Esophagus muscularis mucosa (tissue), 4 donors: Measurements from ENCODE around the gene DISC1. TPM values are rescaled to one million over a fixed set of nuclear protein-coding genes. Genes with fewer than 3 reads are reported as not detected.

Experiments used
- DNase-seq: peaks from one replicate; pipeline ENCODE4 v3.0.0-alpha.2; 2017; ENCODE audit errors: extremely low spot score
- H3K27ac ChIP-seq, 4 donors: fragments of 200-600 bp; sonication (generic); replicated peaks in 1 of 4; 1 replicate in 3 of 4; 2 replicates in 1 of 4; pipeline ENCODE4 v1.5.1; 2016 to 2019; ENCODE audit warnings: mild to moderate bottlenecking in 1 of 4
- H3K27me3 ChIP-seq, 4 donors: fragments of 200-600 bp; sonication (generic); one replicate each; pipeline versions ENCODE4 v1.5.1 to v1.6.0; 2016 to 2019
- H3K36me3 ChIP-seq, 4 donors: fragments of 200-600 bp; sonication (generic); one replicate each; pipeline ENCODE4 v1.5.1; 2016 to 2019
- H3K4me1 ChIP-seq, 4 donors: fragments of 200-600 bp; sonication (generic); one replicate each; pipeline ENCODE4 v1.5.1; 2016 to 2019
- H3K4me3 ChIP-seq, 4 donors: fragments of 200-600 bp; sonication (generic); 1 replicate in 2 of 4; 2 replicates in 2 of 4; pipeline ENCODE4 v1.5.1; 2016 to 2019; ENCODE audit warnings: mild to moderate bottlenecking in 4 of 4, moderate library complexity in 1 of 4
- H3K9me3 ChIP-seq, 4 donors: fragments of 200-600 bp; sonication (generic); 1 replicate in 3 of 4; 2 replicates in 1 of 4; pipeline ENCODE4 v1.5.1; 2016 to 2019
- EP300 ChIP-seq: sonication (generic); formaldehyde crosslinking; IDR thresholded peaks from one replicate; pipeline ENCODE4 v1.6.1; 2017; ENCODE audit warnings: antibody characterized with exemption
- POLR2A ChIP-seq: fragments of 450-650 bp; IDR thresholded peaks from one replicate; pipeline ENCODE4 v1.6.1; 2017; ENCODE audit warnings: antibody characterized with exemption, moderate library complexity, mild to moderate bottlenecking, low read depth
- POLR2AphosphoS5 ChIP-seq, 2 donors: sonication (generic); formaldehyde crosslinking; IDR thresholded peaks; one replicate each; pipeline ENCODE4 v1.6.1; 2017; ENCODE audit warnings: antibody characterized with exemption in 2 of 2
- WGBS: methylation state at CpG from one replicate; pipeline ENCODE4 v1.1.5; 2018; 5-methylcytosine and 5-hydroxymethylcytosine counted together
- intact Hi-C: fragments of 100-400 bp; cut with DNase I; formaldehyde crosslinking; loops from one replicate; pipeline ENCODE4 v1.15.1; 2023
- total RNA-seq, 4 donors: library from RNA; depleted of rRNA; stranded (reverse); fragments of >200 nt; gene quantifications; one replicate each; pipeline versions ENCODE4 v1.1.0 to v1.2.1, GENCODE V29; 2016
- TF ChIP-seq, protein P1 (sequence below), 3 experiments: fragments of 200-600 bp in 2 of 3; fragments of 450-650 bp in 1 of 3; sonication (generic) in 2 of 3; IDR thresholded peaks; one replicate each; pipeline ENCODE4 v1.5.1; 2017 to 2019; ENCODE audit warnings: antibody characterized with exemption in 3 of 3, mild to moderate bottlenecking in 2 of 3, moderate library complexity in 1 of 3

DISC1 gene
- 1 to 10 TPM; 5.3 to 6.6 (median 6.2) TPM for total RNA-seq

DNA sequence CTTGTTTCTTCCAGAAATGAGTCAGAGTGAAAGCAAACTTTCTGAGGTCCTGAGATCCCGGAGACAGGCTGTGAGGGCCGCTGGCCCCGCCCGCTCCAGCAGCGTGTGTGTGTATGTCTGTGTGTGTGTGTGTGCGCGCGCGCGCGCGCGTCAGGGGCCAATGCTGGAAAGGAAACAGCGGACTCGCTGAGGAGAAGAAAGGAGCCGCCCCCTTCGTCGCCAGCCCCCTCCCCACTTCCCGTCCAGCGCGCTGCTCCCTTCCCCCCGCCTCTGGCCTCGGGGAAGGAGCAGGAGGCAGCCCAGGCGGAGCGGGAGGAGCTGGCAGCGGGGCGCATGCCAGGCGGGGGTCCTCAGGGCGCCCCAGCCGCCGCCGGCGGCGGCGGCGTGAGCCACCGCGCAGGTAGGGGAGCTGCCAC lies at the start of gene DISC1:
DISC1 (plus strand) TSS at position 256 of the 416 bp plus-strand sequence; CDS start at position 334, 78 bp downstream.
- 0% methylated on average over 19 of the region's 38 CpGs for WGBS
- TF ChIP-seq POLR2AphosphoS5 (IDR thresholded peaks at IDR 0.05) (peak; percentile 42 to 51), POLR2A (peak; percentile 5)
- TF ChIP-seq, protein P1, sequence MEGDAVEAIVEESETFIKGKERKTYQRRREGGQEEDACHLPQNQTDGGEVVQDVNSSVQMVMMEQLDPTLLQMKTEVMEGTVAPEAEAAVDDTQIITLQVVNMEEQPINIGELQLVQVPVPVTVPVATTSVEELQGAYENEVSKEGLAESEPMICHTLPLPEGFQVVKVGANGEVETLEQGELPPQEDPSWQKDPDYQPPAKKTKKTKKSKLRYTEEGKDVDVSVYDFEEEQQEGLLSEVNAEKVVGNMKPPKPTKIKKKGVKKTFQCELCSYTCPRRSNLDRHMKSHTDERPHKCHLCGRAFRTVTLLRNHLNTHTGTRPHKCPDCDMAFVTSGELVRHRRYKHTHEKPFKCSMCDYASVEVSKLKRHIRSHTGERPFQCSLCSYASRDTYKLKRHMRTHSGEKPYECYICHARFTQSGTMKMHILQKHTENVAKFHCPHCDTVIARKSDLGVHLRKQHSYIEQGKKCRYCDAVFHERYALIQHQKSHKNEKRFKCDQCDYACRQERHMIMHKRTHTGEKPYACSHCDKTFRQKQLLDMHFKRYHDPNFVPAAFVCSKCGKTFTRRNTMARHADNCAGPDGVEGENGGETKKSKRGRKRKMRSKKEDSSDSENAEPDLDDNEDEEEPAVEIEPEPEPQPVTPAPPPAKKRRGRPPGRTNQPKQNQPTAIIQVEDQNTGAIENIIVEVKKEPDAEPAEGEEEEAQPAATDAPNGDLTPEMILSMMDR (IDR thresholded peaks at IDR 0.05) = no peak
- H3K27me3 ChIP-seq = peaks cover 0 to 21% (median 8%) of the 10 kb centered on the region in 4 donors
- intact Hi-C loops = no loop called here
- peak; percentile 97 for DNase-seq
- peak within 1 kb of the TSS; percentile 79 to 90 (median 88) for H3K27ac ChIP-seq
- H3K9me3 ChIP-seq = no peaks in the 10 kb centered on the region
- H3K4me3 ChIP-seq = peak within 1 kb of the TSS; percentile 69 to 79 (median 74)
- H3K36me3 ChIP-seq = no peaks in the 10 kb centered on the region
- peaks cover 24 to 36% (median 32%) of the 10 kb centered on the region in 4 donors for H3K4me1 ChIP-seq

DNA sequence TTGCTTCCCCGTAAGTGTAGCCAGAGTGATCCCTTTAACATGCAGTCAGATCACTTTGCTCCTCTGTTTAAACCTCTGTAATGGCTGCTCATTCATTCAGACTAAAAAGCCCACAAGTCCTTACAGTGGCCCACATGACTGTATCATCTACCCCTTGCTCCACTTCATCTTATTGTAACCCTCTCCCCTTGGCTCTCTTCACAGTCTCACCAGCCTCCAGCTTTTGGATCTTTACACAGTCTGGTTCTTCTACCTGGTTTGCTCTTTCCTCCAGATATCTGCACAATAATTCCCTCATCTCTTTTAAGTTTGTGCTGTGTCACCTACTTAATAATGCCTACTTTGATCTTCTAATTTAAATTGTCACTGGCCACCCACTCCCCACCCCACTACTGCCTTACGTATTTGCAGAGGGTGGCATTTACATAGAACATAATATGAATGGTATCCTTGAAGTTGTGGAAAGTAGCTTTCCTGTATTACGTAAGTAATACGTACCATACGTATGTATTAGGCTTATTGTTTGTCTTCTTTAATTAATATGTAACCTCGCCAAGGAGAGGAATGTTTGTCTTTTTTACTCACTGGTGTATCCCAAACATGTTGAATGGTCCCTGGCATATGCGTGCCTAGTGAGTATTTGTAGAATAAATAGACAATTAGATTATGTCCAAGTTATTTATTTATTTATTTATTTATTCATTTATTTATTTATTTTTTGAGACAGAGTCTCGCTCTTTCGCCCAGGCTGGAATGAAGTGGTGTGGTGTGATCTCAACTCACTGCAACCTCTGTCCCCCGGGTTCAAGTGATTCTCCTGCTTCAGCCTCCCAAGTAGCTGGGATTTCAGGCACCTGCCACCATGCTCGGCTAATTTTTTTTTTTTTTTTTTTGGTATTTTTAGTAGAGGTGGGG lies 49.5 kb upstream of the DISC1 start:
- Histone ChIP-seq H3K27ac (no peak overlapping the region), H3K27me3 (no peaks in the 10 kb centered on the region), H3K9me3 (no peaks in the 10 kb centered on the region), H3K4me3 (no peak overlapping the region), H3K36me3 (no peaks in the 10 kb centered on the region), H3K4me1 (no peaks in the 10 kb centered on the region)
- TF ChIP-seq POLR2A = no peak
- TF ChIP-seq, protein P1 (IDR thresholded peaks at IDR 0.05) = no peak
- TF ChIP-seq POLR2AphosphoS5 (IDR thresholded peaks at IDR 0.05) = no peak
- TF ChIP-seq EP300 = no peak
- intact Hi-C loops = no loop called here
- 87% methylated on average over 11 of the region's 11 CpGs for WGBS
- no peak for DNase-seq

DNA sequence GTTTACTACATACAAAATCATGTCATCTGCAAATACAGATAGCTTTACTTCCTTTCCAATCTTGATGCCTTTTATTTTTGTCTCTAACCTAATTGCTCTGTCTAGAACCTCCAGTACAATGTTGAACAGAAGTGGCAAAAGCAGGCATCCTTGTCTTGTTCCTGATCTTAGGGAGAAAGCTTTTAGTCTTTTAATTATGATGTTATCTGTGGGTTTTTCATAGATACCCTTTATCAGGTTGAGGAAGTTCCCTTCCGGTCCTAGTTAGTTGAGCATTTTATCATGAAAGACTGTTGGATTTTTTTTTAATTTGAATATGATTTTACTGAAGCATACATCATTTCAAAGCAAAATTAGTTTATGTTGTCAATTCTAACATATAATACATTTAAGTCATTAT lies 45.7 kb upstream of the DISC1 start:
- Histone ChIP-seq H3K27ac (no peak overlapping the region), H3K9me3 (no peaks in the 10 kb centered on the region), H3K36me3 (no peaks in the 10 kb centered on the region), H3K4me1 (no peaks in the 10 kb centered on the region), H3K4me3 (no peak overlapping the region), H3K27me3 (no peaks in the 10 kb centered on the region)
- no peak for TF ChIP-seq POLR2AphosphoS5 (IDR thresholded peaks at IDR 0.05)
- no peak for TF ChIP-seq POLR2A
- no peak for TF ChIP-seq EP300
- TF ChIP-seq, protein P1 (IDR thresholded peaks at IDR 0.05) = no peak
- intact Hi-C loops = no loop called here
- 78% methylated on average over 1 of the region's 1 CpG for WGBS
- DNase-seq = no peak

GRCh38 chr1:231581859-231582258 lies 44.7 kb upstream of the DISC1 start:
- no peaks in the 10 kb centered on the region for H3K4me1 ChIP-seq
- H3K27ac ChIP-seq = no peak overlapping the region
- no peak for DNase-seq
- no peak overlapping the region for H3K4me3 ChIP-seq
- H3K9me3 ChIP-seq = no peaks in the 10 kb centered on the region
- H3K36me3 ChIP-seq = no peaks in the 10 kb centered on the region
- WGBS = 83% methylated on average over 2 of the region's 2 CpGs
- intact Hi-C loops = no loop called here
- TF ChIP-seq EP300 = no peak
- TF ChIP-seq, protein P1 (IDR thresholded peaks at IDR 0.05) = no peak
- TF ChIP-seq POLR2A = no peak
- TF ChIP-seq POLR2AphosphoS5 (IDR thresholded peaks at IDR 0.05) = no peak
- no peaks in the 10 kb centered on the region for H3K27me3 ChIP-seq
